K562 (cell line): ENCODE results near the gene HYAL1. TPM values are rescaled to one million over a fixed set of nuclear protein-coding genes. Genes with fewer than 3 reads are reported as not detected.

Experiments
- ATF6 ChIP-seq: sonication (generic); formaldehyde crosslinking; IDR thresholded peaks from 2 replicates; pipeline ENCODE4 v1.4.0; 2020; ENCODE audit warnings: mild to moderate bottlenecking, missing genetic modification reagents
- FOS ChIP-seq: IDR thresholded peaks from 3 replicates; pipeline ENCODE4 v1.6.1; 2011; ENCODE audit not compliant: insufficient read length; ENCODE audit errors: extremely low read depth
- HDAC6 ChIP-seq: IDR thresholded peaks from 2 replicates; pipeline ENCODE4 v1.6.1; 2012; ENCODE audit warnings: low read depth, mild to moderate bottlenecking, control low read depth, inconsistent platforms, low read length, moderate library complexity
- NFE2L1 ChIP-seq: fragments of 450-650 bp; IDR thresholded peaks from 2 replicates; pipeline ENCODE4 v1.6.1; 2016; ENCODE audit warnings: missing genetic modification characterization, low read depth, mild to moderate bottlenecking, missing compliant biosample characterization, moderate library complexity, borderline replicate concordance
- RBBP5 ChIP-seq: fragments of 200-600 bp; sonication (generic); IDR thresholded peaks from 2 replicates; pipeline ENCODE4 v1.6.1; 2012; ENCODE audit warnings: borderline replicate concordance, mild to moderate bottlenecking, low read length, control low read depth, inconsistent platforms; ENCODE audit not compliant: insufficient read depth, poor library complexity, severe bottlenecking
- SP1 ChIP-seq: sonication (generic); formaldehyde crosslinking; IDR thresholded peaks from 2 replicates; pipeline ENCODE4 v1.8.1; 2022; ENCODE audit warnings: mild to moderate bottlenecking, missing genetic modification reagents
- TEAD1 ChIP-seq, 2 experiments: fragments of 450-650 bp in 1 of 2; sonication (generic) in 1 of 2; formaldehyde crosslinking; IDR thresholded peaks; 2 replicates each; pipeline versions ENCODE4 v1.4.0 to v1.8.0; 2020 to 2022; ENCODE audit warnings: mild to moderate bottlenecking in 2 of 2, missing genetic modification reagents in 1 of 2
- TFAP4 ChIP-seq: sonication (generic); formaldehyde crosslinking; IDR thresholded peaks from 2 replicates; pipeline ENCODE4 v1.8.0; 2022; ENCODE audit warnings: missing genetic modification reagents, mild to moderate bottlenecking, moderate library complexity, borderline replicate concordance
- ZBTB1 ChIP-seq: sonication (generic); formaldehyde crosslinking; IDR thresholded peaks from 2 replicates; pipeline ENCODE4 v1.8.1; 2023; ENCODE audit warnings: missing genetic modification reagents, low read depth, mild to moderate bottlenecking, borderline replicate concordance
- ZNF133 ChIP-seq: fragments of 250-450 bp; sonication (Bioruptor Pico); IDR thresholded peaks from 2 replicates; pipeline ENCODE4 v1.4.0; 2020; ENCODE audit warnings: mild to moderate bottlenecking
- polyA plus RNA-seq, 8 experiments: library from polyadenylated mRNA; depleted of rRNA in 4 of 8; stranded (reverse) in 5 of 8; unstranded in 3 of 8; fragments of >200 nt; fragmentation: Nextera tagmentation in 2 of 8; fragmentation: Illumina TruSeq in 1 of 8; extraction: Ambion mirVana in 2 of 8; extraction: Trizol in 1 of 8; gene quantifications; 2 replicates each; pipeline versions ENCODE4 v1.2.1 to v1.2.3, GENCODE V29; 2011 to 2014; ENCODE audit warnings: inconsistent platforms in 1 of 8, missing spikeins in 1 of 8
- total RNA-seq, 7 experiments: library from RNA; depleted of rRNA in 6 of 7; stranded (reverse); fragments of >200 nt in 6 of 7; fragmentation: Illumina TruSeq in 2 of 7; extraction: Trizol in 2 of 7; gene quantifications; 2 replicates each; pipeline versions ENCODE4 v1.2.1 to v1.2.3, GENCODE V29; 2011 to 2021; ENCODE audit warnings: low replicate concordance in 1 of 7
- TF ChIP-seq, protein P1 (sequence below): fragments of 150-350 bp; conservative IDR thresholded peaks from 2 replicates; pipeline ENCODE4 v1.6.1; 2014; ENCODE audit warnings: low read length
- TF ChIP-seq, protein P2 (sequence below): sonication (generic); formaldehyde crosslinking; IDR thresholded peaks from 2 replicates; pipeline ENCODE4 v1.8.0; 2023; ENCODE audit warnings: missing genetic modification reagents, mild to moderate bottlenecking, borderline replicate concordance

The HYAL1 gene
- total and polyA plus RNA-seq, 9 of the 15 experiments (the other 6 are each of a cell fraction or from before 2014, with no cell fraction given): 1.4 to 8.5 (median 4.7) TPM

DNA sequence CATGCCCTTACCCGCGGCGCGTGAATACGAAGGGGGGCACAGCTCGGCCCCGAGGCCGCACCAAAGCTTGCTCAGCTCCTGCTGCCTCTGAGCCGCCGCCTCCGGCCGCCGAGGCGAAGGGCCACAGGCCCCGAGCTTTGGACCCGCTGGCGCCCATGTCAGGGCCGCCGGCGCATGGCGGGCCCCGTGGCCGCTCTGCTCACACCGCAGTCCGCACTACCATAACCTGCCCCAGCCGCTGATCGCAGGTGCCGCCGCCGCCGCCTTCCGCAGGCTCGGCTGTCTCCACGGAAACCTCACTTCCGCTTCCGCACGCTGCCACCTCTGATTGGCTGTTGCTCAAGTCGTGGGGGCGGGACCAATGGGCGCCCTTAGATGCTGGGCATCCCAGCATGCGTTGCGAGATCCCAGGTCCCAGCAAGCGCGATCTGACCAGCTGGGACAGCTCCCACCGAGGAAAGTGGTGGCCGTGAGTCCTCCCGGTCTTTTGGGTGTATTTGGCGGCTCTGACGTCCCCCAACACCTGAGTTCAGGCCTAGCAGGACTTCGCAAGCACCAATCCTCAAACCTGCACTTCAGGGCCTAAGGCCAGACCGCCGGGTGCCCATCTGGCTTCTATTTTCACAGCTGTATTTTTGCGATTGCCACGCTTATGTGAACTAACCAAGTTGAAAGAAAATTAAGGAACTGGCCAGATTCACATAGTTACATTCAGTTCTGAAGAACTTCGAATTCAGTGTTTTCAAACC, 24.7 kb upstream of the HYAL1 start, which contains the start of gene TUSC2 (continued):
- TF ChIP-seq ATF6 (0 out of 2 replicates have a peak, but pooled peaks have one; percentile 16), HDAC6 (no peak), TEAD1 (CRISPR knock-in tag; IDR thresholded peaks at IDR 0.05) (no peak), ZNF133 (no peak), ZBTB1 (CRISPR knock-in tag) (0 out of 2 replicates have a peak, but pooled peaks have one; percentile 44), NFE2L1 (tag) (no peak), FOS (peak; percentile 74), RBBP5 (peak; percentile 60), SP1 (CRISPR knock-in tag) (peak; percentile 63), TFAP4 (CRISPR knock-in tag) (peak; percentile 98)
- TF ChIP-seq, protein P1, sequence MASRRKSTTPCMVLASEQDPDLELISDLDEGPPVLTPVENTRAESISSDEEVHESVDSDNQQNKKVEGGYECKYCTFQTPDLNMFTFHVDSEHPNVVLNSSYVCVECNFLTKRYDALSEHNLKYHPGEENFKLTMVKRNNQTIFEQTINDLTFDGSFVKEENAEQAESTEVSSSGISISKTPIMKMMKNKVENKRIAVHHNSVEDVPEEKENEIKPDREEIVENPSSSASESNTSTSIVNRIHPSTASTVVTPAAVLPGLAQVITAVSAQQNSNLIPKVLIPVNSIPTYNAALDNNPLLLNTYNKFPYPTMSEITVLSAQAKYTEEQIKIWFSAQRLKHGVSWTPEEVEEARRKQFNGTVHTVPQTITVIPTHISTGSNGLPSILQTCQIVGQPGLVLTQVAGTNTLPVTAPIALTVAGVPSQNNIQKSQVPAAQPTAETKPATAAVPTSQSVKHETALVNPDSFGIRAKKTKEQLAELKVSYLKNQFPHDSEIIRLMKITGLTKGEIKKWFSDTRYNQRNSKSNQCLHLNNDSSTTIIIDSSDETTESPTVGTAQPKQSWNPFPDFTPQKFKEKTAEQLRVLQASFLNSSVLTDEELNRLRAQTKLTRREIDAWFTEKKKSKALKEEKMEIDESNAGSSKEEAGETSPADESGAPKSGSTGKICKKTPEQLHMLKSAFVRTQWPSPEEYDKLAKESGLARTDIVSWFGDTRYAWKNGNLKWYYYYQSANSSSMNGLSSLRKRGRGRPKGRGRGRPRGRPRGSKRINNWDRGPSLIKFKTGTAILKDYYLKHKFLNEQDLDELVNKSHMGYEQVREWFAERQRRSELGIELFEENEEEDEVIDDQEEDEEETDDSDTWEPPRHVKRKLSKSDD: no peak
- TF ChIP-seq, protein P2, sequence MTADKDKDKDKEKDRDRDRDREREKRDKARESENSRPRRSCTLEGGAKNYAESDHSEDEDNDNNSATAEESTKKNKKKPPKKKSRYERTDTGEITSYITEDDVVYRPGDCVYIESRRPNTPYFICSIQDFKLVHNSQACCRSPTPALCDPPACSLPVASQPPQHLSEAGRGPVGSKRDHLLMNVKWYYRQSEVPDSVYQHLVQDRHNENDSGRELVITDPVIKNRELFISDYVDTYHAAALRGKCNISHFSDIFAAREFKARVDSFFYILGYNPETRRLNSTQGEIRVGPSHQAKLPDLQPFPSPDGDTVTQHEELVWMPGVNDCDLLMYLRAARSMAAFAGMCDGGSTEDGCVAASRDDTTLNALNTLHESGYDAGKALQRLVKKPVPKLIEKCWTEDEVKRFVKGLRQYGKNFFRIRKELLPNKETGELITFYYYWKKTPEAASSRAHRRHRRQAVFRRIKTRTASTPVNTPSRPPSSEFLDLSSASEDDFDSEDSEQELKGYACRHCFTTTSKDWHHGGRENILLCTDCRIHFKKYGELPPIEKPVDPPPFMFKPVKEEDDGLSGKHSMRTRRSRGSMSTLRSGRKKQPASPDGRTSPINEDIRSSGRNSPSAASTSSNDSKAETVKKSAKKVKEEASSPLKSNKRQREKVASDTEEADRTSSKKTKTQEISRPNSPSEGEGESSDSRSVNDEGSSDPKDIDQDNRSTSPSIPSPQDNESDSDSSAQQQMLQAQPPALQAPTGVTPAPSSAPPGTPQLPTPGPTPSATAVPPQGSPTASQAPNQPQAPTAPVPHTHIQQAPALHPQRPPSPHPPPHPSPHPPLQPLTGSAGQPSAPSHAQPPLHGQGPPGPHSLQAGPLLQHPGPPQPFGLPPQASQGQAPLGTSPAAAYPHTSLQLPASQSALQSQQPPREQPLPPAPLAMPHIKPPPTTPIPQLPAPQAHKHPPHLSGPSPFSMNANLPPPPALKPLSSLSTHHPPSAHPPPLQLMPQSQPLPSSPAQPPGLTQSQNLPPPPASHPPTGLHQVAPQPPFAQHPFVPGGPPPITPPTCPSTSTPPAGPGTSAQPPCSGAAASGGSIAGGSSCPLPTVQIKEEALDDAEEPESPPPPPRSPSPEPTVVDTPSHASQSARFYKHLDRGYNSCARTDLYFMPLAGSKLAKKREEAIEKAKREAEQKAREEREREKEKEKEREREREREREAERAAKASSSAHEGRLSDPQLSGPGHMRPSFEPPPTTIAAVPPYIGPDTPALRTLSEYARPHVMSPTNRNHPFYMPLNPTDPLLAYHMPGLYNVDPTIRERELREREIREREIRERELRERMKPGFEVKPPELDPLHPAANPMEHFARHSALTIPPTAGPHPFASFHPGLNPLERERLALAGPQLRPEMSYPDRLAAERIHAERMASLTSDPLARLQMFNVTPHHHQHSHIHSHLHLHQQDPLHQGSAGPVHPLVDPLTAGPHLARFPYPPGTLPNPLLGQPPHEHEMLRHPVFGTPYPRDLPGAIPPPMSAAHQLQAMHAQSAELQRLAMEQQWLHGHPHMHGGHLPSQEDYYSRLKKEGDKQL (CRISPR knock-in tag): no peak
